SK-N-MC (cell line): Measurements from ENCODE around the gene COL6A3.

ENCODE experiments used
- EZH2 ChIP-seq: fragments of 200-600 bp; sonication (generic); IDR thresholded peaks from one replicate; pipeline ENCODE4 v1.6.1; 2017; ENCODE audit warnings: antibody characterized with exemption
- FOXP2 ChIP-seq: optimal IDR thresholded peaks from 2 replicates; pipeline ENCODE3; 2011; ENCODE audit warnings: mild to moderate bottlenecking, moderate library complexity; ENCODE audit not compliant: insufficient read depth; ENCODE audit errors: extremely low read length, control extremely low read depth
- POLR2AphosphoS5 ChIP-seq: IDR thresholded peaks from 2 replicates; pipeline ENCODE4 v1.6.1; 2012; ENCODE audit warnings: mild to moderate bottlenecking, low read depth, low read length, borderline replicate concordance

GRCh38 chr2:237276716-237277490 lies 137.1 kb downstream of the COL6A3 start:
- no peak for TF ChIP-seq EZH2
- TF ChIP-seq POLR2AphosphoS5: no peak
- no peak for TF ChIP-seq FOXP2
